ENCODE data around the gene NOX4.
"Not testable (repeated sequence)": the region's sequence is repeated elsewhere in the genome, so short reads cannot be mapped to it uniquely, and the experiment has no call there.

NOX4 gene

DNA sequence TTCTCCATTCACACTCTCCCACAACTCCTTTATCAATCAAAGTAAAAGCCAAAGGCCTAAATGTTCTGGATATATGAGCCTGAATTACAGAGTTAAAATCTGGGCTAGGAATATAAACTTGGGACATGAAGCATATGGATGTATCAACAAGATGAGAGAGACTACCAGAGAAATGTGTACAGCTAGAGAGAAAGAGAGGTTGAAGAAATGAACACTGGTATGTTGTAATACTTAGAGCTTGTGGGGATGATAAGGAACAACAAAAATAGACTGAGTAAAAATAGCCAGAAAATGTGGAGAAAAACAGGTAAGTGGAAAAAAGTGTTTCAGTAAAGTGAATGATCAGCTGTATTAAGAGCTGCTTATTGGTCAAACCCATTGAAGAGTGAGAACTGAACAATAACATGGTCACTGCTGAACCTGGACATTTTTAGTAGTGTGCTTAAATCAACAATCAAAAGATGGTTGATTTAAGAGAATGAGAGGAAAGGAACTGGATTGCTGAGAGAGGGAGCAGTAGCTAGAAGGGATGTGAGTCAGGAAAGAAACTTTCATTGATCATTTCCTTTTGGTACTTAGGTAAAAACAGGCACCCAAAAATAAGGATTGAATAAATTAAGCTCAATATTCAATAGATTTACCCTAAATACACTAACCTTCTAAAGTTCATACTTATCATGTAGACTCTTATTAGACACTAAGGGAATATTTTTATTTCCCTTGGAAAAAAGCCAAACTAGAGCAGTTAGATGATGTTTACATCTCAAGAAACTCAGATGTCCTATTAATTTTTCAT, 111.0 kb downstream of the NOX4 start:
- DNase-seq (ENCODE audit: low spot score): not testable (repeated sequence)

DNA sequence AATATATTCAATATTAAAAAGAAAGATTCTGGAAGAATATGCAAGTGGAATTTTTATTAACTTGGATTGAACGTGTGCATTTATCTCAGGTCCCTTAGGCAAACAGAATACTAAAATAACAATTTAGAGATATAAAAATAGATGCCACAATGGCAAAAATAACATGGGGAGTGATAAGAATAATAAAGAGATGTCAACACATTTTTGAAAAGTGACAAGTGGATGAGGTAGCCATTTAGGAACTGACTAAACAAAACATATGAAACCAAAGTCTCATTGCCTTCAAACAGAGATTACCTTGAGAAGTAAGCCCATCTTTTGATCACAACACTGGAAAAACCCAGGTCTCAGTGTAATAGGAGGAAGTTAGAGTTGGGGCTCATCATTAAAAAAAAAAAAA, 112.2 kb downstream of the NOX4 start:
- DNase-seq (ENCODE audit: low spot score): not testable (repeated sequence)

DNA sequence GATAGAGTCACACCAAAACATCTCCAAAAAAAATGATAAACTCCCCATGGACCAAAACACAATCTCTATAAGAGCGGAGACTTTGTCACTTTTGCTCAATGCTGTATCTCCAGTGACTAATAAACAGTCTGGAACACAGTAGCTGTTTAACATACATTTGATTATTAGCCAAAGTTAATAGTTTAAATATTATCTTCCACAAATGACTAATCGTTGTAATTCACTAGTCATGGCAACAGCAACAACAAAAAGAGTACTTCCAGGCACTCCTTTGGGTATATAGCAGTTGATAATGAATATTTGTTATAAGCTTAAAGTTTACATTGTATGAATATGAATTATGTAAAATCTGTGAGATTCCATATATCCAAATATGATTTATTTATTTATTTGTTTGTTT, 121.8 kb downstream of the NOX4 start:
- DNase-seq (ENCODE audit: low spot score): not testable (repeated sequence)

DNA sequence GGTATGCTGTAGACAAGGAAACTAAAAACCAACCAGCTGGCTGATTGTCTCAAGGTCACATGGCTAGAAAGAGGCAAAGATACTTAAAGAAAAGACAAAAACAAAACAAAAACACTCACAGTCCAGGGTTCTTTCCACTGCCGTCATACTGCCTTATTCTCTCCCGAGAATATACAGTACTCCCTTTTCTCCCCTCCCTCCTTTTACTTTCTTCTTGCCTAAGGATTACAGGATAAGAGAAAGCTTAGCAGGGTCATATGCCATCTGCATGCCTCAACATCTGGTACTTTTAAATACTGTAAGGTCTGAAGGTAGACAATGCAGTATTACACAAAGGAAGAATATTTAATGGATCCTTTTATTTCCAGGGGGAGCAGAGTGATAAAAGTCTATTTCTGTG, 126.3 kb downstream of the NOX4 start:
- not testable (repeated sequence) for DNase-seq (ENCODE audit: low spot score)

DNA sequence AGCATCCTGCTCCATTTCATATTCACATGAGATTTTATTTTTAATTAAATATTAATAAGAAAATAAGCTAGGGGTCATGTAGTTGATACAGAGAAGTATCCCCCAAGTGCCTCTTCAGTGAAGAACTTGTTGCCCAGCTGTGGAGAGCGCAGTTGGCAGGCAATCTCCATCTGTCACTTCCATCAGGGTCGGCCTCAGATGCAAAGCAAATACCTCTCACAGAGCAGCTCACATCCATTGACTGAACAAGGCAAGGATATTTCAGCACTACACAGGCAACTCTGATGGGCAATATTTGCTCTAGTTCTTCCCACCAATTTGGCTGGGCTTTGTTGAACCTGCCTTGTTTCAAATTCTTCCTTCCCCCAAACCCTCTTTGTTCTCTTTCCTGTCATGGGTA, 129.4 kb downstream of the NOX4 start:
- no peak for DNase-seq (ENCODE audit: low spot score)

DNA sequence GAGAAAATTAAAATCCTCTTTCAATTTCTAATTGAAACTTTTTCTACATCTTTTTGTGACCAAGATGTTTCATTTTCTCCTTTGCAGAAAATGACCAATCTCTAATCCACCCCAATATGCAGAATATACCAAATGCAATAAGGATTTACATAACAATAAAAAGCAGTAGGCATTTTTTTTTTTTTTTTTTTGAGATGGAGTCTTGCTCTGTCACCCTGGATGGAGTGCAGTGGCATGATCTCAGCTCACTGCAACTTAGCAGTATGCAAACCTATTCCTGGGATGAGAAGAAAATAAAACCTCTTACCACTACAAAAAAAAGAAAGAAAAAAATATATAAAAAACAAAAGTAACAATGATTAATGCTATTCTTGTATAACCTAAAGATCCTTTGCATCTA, 132.0 kb downstream of the NOX4 start:
- DNase-seq (ENCODE audit: low spot score): not testable (repeated sequence)

DNA sequence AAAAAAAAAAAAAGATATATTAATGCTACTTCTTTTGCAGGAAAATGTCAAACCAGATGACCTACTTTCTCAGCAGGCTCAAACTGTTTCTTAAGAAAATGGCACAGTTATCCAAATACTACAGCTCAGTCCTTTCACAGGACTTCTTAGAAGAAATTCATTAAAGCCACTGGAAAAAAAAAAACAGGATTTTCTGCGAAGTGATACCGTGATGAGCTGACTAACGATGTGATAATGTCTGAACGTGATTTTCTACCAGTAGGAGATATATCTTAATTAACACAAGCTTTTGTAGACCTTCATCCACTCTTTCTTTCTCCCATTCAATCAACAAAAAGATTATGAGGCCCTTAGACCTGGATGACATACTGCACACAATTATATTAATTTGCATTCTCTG, 132.4 kb downstream of the NOX4 start:
- DNase-seq (ENCODE audit: low spot score): no peak

DNA sequence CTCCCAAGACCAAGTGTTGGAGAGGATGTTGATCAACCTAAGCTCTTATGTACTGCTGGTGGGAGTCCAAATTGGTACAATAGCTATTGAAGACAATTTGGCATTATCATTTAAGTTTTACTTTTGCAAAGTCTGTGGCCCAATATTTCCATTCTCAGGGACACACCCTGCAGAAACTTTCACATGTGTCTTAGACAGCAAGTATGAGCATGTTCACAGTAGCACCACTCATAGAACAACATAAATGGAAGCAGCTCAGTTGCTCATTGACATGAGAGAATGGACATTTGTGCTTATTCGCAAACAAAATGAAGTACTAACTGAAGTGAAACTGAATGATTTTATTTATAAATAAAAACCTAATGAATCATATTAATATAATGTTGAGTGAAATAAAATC, 135.5 kb downstream of the NOX4 start:
- DNase-seq (ENCODE audit: low spot score): no peak

DNA sequence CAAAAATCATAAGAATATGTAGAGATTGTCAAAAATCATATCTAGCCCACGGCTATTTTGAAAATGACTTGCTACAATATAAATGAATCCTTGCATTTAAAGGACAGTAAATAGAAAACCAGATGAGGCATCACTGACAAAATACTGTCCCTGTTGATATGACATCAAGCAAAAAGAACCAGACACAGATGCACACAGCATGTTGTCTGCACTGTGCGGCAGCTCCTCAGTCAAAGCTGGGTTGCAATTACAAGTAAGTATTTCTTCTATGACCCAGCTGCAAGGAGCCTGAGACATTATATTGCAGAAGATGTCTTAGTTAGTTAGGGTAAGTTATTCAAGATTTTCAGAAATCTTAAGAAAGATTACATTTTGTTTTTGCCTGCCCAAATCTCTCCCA, 136.7 kb downstream of the NOX4 start:
- not testable (repeated sequence) for DNase-seq (ENCODE audit: low spot score)

DNA sequence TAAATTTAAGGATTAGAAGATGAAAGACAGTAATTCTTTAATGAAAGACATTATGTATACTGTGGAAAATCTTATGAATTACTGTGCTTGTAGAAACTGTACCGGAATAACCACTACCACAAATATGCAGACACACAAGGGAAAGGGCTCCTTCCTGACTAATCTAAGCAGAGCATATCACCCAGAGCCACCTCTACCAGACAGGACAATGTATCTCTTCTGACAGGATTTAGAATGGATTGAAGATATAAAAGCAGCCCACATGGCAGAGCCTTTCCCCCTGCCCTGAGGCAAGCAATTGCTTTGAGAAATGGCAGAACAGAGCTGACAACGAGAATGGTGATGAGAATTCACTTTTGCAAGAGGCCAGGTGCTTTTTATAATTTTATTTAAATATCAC, 144.1 kb downstream of the NOX4 start:
- no peak for DNase-seq (ENCODE audit: low spot score)

DNA sequence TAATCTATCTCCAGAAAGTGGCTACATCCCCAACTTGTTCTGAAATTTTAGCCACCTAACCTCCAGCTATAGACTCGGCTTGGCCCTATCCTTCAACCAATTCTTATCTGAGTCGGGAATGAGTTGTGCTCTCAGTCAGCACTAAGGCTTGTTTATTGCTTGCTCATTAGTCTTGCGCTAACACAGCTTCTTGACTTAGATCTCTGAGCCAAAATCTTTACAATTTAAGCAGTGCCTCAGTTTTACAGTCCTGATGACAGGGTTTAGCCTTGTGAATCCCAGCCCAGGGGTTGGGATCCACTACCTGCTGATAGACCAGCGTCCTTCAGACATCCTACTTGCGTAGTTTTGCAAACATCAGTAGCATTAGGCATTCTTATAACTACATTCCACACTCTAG, 144.6 kb downstream of the NOX4 start:
- no peak for DNase-seq (ENCODE audit: low spot score)

DNA sequence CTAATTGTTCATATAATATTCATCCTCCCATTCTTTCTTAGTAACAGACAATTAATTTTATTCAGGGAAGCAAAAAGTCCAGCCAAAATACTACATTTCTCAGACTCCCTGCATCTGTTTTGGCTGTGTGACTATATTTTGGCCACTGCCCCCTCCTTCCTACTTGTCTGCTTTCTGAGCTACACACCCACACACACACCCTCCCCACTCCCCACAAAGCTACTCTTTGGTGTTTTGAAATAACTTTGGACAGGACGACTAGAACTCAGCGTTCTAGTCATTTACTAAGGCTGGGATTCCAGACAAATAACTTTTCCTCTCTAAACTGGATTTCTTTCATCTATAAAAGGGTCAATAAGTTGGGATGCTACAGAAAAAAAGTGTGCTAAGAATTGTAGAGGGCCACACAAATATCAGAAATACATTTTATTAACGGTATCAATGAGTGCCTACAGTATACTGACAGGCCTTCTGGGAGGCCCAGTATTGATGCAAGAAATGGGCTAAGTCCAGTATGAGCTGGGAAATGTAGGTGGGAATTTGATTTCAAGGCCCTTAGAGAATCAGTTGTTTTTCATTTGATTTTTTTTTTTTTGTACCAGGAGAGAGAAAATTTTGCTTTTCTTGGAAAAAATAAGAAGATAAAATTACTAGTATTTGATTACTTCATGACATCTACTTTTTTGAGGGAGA, 148.1 kb downstream of the NOX4 start:
- not testable (repeated sequence) for DNase-seq (ENCODE audit: low spot score)

DNA sequence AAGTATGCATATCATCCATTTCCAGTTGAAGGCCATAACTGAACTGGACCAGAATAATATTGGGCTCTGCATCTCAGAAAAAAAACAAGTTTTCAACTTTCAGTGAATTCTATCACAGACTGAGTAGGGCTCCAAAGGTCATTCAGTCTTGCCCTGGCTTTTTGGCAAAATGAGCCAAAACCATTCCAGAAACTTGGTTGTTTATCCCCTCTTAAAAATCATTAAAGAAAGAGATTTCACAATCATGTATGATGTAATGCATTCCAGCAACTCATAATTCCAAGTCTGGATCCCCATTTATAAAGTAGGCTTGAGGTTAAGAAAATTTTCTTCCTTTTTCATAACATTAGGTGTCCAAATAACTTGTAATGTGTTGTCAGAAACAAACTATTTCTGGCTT, 150.7 kb downstream of the NOX4 start:
- not testable (repeated sequence) for DNase-seq (ENCODE audit: low spot score)

DNA sequence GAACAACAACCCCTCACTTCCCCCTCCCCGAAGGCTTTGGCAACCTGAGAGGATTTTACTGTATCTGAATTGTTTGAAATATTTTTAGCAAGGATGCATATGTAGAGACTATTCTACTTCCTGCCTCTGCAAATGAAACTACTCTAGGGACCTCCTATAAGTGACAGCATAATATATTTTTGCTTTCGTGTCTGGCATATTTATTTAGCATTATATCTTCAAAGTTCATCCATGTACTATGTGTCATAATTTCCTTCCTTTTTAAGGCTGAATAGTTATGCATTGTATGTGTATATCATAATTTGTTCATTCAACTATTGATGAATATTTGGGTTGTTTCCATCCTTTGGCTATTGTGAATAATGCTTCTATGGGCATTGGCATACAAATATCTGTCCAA, 153.1 kb downstream of the NOX4 start:
- not testable (repeated sequence) for DNase-seq (ENCODE audit: low spot score)

DNA sequence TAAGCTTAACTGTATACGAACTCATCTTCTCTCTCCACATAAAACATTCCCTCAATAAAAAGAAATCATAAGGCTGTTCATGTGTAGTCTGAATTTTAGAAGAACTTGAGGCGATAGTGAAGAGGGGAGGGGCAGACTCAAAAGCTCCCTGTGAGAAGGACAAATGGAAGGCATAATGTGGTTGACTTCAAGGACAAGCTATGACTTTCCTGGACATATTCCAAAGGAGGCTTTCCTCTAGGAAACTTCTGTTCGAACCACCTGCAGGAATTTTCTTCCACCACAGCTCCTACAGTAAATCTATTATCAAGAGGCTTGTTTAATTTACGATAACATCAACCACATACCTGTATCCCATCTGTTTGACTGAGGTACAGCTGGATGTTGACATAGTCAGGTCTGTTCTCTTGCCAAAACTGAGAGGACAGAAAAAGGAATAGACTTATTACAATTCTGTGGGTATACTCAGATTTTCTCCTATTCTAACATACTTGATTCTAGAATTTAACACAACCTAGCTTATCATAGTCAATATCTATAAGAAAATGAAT, 154.0 kb downstream of the NOX4 start:
- not testable (repeated sequence) for DNase-seq (ENCODE audit: low spot score)

DNA sequence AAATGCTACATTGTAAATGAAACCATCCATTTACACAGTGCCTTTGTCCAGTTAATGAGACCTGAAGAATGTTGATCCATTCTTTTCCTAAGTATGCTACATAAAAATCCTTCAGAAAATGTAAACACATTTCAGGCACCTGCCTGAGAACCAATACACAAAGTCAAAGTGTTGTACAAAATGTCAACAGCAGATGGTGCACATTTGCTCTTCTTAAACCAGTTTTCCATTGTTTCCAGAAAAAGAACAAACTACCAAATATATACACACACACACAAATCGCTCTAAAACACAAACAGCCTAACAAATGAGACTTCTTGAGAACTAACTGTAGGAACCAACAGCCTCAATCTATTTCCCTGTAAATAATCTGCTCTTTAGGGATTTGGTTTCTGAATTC, 157.5 kb downstream of the NOX4 start:
- DNase-seq (ENCODE audit: low spot score): not testable (repeated sequence)

DNA sequence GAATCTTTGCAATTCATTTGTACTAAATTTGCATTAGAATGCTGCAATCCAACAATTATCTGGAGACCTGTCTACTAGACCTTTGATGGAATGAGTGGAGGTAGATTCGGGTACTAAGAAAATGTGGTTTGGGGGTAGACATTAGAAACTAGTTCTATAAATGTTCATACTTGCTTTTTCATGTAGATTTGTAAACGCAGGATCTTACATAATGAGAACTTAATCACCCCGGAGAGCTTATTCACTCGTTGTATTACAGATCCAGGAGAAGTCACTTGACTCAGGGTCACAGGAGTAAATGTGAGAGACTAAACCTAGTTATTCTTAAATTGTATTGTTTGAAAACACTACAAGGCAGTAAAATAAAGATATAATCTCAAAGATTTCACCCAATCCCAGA, 159.2 kb downstream of the NOX4 start:
- not testable (repeated sequence) for DNase-seq (ENCODE audit: low spot score)

DNA sequence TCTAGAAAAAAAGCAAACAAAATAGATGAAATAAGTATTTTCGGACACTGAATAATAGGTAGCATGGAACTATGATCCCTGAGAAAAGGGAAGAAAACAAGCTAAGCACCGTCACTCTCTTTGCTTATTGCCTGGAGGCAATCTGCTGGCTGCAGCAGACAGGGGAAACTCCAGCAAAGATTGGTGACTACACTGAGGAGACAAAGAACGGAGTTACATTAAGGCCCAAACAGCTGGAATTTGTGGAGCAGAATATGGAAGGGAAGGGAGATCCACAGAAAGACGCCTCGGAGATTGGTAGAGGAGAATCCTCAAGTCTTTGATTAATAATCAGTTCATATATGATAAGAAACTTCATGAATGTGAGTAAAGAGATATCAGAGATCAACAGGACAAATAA, 163.3 kb downstream of the NOX4 start:
- DNase-seq (ENCODE audit: low spot score): no peak

DNA sequence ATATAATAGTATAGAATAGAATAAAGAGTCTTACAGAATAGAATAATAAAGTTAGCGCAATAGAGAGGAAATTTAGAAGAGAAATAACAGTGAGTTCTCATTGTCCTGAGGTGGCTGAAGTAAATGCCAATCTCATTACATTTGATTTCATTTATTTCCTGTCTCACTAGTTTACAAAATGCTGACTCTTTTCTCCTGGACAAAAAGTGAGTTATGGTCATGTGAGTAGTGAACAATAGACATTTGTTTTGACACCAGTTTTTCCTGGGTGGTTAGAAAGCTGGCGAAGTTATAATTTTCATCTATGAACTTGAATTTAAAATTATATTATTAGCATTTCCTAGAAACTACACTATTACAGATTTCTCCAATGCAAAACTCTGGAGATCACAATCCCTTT, 169.8 kb downstream of the NOX4 start:
- DNase-seq (ENCODE audit: low spot score): no peak

DNA sequence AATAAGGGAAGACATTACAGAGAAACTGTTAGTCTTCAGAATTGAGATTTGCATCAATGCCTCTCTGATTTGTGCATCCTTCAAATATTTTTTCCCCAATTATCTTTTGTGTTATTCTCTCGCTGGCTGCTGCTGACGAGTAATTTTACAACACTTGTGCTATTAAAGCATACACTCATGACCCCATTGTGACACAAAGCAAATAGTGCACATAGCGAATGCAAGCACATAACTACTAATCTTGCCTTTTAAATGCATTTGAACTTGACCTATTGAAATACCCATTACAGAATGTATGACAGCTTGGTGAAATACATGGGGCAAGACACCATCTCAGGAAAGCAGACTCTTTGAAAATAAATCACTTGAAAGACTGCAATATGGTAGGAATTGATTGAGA, 180.6 kb downstream of the NOX4 start:
- DNase-seq (ENCODE audit: low spot score): not testable (repeated sequence)

DNA sequence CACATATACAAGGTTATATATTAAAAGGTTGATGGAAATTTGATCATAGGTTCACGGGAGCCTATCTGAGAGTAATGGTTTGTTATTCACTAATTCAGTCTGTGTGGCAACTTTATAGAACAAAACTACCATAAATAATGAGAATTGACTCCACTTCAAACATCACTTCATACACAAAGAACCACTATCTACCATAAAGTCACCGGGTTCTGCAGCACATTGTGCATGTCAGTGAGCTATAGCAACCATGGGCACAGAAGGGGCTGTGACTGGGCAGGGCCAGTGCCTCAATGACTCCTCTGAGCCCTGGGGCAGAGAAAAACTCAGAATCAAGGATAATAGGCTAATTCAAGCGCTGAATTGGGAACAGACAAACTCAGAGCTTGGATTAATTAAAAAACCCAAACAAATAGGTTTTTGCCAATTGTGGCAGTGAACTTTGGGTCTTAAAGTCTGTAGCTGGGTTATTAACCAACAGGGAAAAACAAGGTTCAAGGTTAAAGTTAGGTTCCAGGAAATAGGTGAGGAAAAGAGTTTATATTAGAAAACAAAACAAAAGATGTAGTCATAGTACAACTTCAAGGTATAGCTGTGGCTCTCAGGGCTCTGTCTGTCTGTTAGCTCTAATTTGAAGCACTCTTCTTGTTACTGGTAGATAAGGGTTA, 181.7 kb downstream of the NOX4 start:
- DNase-seq (ENCODE audit: low spot score): not testable (repeated sequence)

DNA sequence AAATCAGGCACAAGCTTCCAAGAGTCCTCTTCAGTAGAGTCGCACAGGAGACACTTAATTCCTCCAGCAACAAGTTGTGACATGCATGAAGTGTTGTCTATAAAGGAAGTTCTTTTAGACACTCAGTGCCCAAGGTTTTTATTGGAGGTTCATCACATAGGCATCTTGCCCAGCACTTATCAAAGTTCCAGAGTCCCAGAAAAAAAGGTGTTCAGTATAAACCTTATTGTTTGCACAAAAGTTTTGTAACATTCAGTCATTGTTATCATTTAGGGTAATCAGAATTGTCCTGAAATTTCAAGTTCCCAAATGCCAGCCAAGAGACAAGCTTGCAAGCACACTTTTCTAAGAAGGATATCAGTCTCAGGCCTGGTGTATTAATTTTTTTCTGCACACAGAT, 182.9 kb downstream of the NOX4 start:
- not testable (repeated sequence) for DNase-seq (ENCODE audit: low spot score)

DNA sequence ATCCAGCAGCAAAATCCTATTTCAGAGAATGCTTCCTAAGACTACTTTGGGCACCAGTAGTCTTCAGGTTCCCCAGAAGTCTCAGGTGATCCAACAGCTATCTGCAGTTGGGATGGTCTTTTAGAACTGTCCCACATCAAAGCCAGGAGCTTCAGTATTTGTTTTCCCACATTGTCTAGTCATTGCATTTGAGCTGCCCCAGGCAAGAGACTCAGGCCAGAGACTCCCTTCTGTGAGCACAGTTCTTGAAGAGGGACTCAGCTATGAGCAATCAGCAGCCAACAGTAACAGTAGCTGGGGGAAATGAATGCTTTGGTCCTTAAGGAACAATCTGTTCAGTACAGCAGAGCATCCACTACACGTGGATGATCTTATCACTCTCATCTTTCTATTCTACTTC, 188.1 kb downstream of the NOX4 start:
- not testable (repeated sequence) for DNase-seq (ENCODE audit: low spot score)

All from hematopoietic multipotent progenitor cell treated with erythropoietin and hydrocortisone succinate and interleukin-3 and kit ligand, for 17 days (in vitro differentiated cells).